NCI-H2227 (cell line): ENCODE data around the gene JCAD.
"Not testable (repeated sequence)": the region's sequence is repeated elsewhere in the genome, so short reads cannot be mapped to it uniquely, and the experiment has no call there.

Source experiments
- DNase-seq: peaks from one replicate; lab custom pipeline; 2025; ENCODE audit not compliant: unreplicated experiment; lab: John Stamatoyannopoulos, UW

Gene JCAD, protein sequence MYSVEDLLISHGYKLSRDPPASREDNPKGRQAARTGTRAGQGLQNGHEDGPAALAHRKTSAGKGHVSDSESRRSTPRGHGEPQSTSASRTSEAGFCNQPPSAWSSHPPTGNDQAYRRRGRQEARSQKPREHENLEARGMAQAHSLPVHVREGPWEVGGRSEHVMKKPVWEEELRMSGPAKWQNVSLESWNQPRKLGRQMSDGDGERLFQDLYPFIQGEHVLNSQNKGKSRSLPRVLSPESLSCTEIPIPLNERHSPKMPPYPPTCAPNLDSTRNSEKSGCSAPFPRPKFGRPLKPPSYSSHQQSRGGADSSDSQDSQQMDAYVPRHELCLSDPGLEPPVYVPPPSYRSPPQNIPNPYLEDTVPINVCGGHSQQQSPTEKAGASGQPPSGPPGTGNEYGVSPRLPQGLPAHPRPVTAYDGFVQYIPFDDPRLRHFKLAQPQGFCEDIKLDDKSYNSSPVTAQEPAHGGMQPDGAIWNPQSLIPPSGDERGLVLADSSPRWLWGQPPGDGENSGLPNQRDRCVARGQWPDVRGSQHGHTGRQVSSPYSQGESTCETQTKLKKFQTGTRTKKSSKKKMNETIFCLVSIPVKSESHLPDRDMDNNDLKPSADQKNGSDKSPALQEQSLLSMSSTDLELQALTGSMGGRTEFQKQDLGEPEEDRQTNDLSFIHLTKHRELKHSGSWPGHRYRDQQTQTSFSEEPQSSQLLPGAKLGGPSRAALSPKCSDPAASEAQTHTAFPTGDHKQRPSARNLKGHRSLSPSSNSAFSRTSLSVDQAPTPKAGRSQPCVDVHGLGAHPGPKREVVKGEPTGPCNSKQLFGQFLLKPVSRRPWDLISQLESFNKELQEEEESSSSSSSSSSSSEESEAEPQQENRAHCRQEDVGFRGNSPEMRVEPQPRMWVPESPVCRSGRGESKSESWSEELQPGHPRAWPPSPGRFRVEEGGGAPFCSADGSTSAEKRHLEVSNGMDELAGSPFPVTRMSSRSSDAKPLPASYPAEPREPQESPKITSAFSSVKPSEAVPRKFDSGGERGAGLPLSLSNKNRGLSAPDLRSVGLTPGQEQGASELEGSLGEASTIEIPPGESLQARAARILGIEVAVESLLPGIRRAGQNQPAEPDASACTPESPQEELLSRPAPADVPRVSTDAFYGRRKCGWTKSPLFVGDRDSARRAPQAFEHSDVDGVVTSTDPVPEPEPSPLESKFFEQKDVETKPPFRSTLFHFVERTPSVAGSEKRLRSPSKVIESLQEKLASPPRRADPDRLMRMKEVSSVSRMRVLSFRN (N-terminal part only)

DNA sequence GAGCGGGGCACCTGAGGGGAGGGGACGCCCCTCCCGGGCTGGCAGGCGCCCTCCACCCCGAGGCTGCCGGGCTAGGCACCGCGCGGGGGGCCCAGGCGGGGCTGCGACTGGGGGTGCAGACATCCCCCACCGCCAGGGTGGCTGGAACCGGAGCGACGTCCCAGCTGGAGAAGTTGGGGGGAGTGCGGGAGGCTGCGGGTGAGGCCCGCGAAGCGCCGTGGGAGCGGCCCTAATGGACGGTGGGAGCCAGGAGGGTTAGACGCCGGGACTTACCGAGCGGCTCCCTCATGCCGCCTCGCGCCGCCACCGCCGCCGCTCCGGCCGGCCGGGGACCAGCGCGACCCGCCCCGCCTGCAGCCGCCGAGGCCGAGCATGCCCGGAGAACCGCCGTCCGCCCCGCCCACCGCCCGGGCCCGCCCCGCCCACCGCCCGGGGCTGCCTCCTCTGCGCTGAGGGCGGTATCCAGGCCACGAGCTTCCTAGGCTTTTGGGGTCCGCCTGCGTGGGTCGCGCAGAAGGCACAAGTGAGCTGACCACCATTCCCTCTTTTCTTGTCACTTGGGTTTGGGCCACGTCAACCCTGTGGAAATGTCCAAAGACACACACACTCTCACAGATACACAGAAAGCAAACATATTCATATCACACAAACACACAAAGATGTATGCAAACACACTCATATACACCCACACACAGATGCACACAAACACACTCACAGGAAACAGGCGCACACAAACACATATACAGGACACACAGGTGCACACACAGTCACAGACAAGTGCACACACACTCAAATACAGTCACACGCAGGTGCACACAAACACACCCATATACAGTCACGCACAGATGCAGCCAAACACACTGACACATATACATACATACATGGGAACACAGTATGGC, at the start of gene JCAD:
Gene JCAD, minus strand, starts transcription at position 378 of the 899 bp plus-strand sequence. CDS start 11,774 bp downstream, outside the sequence.
- DNase-seq: peak; percentile 51

DNA sequence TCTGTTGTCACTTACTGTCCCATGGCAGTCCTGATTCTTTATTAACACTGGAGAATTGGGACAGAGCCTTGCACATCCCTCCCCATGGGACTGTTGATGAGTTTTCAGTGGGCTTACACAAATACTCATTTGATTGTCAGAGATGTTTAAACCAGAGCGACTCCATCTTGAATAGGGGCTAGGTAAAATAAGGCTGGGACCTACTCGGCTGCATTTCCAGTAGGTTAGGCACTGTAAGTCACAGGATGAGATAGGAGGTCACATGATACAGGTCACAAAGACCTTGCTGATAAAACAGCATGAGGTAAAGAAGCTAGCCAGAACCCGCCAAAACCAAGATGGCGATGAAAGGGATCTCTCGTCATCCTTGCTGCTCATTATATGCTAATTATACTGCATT, 47.6 kb upstream of the JCAD start:
- no peak for DNase-seq

DNA sequence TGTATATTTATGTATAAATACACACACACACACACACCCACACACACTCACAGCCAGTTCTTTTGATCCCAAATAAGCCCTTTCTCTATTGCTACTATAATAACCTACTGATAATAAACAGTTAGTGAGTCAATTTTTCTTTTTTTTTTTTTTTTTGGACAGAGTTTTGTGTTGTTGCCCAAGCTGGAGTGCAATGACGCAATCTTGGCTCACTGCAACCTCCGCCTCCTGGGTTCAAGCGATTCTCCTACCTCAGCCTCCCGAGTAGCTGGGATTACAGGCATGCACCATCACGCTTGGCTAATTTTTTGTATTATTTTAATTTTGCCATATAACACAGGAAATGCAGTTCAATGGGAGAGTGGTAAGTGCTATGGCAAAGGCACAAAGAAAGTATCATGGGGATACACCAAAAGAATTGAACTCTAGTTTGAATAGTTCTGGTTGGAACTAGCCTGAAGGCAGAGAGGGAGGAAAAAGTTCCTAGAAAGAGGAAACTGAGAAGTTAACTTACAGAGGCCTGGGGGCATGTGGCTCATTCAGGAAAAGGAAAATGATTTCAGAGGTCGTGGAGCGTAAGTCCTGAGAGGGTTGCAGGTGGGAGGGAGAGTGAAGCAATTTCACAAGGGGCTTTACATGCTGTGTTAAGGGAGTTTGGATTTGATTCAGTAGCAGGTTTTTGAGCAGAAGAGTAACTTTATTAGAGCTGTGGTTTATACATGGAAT, 44.4 kb upstream of the JCAD start:
- no peak for DNase-seq

DNA sequence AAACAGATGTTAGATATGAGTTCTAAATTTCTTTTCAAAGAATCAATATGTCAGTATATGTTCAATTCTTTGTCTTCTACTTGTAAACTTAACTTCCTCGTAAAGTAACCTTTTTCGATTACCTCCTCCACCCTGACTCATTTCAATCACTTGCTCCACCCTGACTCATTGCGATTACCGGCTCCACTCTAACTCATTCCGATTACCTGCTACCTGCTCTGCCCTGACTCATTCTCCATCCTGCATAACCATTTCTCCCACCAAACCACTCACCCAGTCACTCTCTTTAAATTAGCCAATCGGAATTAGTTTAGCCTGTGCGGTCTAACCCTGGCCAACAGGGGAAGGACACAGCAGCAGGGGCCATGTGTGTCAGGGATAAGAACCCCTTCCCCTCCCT, 40.3 kb upstream of the JCAD start:
- not testable (repeated sequence) for DNase-seq

DNA sequence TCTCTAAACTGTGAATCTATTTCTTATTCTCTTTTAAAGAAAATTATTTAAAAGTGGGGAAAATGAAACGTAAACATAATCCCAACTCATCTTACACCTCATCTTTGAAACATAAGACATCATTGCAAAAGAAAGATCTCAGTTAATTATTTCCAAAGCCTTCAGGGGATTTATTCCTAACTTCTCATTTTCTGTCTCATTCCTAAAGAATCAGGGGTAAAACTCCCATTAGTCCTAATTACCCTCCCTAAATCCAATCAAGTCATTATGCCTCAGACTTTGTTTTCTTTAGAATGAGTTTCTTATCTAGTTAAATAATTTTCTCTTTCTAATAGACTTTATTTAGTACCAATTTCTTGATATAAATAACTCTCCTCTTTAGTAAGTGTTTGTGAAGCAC, 39.7 kb upstream of the JCAD start:
- no peak for DNase-seq

DNA sequence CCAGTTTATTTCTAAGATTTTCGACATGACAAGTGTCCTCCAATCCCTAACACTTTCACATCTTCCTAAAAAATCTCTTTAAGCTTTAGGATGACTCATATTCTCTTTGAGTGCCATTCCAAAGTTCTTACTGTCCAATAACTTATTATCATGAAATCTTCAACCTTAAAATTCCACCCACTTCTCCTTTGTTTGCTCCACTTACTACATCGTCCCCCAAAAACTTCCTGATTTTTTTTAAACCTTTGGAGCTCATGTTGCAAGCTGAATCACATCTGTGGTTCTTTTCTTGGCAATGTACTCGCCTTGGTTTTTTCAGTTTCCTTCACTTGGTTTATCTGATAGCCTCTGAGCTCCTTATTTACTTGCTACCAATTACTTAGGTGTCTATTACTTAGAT, 39.2 kb upstream of the JCAD start:
- no peak for DNase-seq

DNA sequence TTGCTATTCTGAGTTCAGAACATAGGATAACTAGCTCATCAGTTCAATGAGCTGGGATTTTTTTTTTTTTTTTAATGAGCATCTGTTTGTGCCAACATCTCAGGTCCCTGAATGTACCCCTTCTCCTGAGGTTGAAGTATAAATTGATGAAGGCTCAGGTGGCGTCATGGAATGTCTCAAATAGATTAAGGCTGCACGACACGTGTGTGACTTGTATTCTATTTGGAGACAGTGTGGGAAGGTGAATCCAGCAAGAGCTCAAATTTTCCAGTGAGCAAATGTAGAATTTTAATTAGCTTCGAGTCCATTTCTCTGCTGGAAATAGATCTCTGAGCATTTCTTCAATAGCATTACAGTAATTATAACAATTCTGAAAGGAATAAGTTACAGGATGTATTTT, 37.2 kb upstream of the JCAD start:
- DNase-seq: no peak

DNA sequence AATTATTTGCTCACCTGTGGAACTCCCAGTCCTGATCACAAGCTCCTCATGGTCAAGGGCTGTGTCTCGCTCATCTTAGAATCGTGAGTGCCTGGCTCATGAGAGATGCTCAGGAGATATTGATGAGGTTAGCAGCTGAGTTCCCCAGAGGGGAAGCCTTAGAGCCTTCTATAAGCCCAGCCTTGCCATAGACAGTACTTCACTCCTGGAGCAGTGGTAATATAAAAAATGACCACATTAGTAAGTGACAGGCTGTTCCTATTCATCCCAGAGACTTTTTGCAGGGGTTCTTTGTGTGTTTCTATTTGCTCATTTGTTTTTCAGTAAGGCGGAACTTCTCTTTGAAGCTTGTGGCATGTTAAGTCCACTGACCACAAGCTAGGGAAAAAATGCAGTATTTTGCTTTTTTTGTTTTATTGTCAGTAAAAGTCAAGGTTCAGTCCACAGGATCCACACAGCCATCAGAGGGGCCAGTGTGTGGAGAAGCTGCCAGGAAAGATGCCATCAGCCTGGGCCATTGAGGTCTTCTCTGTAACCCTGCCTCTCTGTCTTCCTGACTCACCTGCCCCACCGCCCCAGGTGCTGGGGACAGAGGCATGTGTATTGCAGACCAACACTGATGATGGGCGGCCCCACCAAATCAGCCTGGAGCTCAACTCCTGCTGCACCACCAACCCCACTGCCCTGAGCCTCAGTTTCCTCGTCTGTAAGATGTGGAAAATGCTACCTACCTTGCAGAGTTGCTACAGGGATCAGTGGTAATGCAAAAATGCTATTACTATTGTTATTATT, 36.4 kb upstream of the JCAD start:
- no peak for DNase-seq

DNA sequence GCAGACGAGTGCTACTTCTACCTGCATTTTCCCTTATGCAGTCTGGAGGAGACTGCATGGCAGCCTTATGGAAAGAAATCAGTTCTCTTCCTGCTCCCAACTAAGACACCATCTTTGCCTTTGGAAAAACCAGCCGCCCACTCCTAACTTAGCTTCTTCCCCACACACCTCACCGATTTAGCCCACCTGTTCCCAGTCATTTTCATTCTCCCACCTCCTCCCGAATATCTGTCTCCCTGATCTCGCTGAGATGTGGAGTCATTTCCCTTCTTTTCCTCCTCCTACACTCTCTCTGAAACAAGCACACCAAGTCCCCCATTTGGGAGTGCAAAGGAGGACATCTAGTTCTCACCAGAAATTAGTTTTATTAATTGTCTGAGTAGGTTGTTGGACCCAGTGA, 35.2 kb upstream of the JCAD start:
- no peak for DNase-seq

DNA sequence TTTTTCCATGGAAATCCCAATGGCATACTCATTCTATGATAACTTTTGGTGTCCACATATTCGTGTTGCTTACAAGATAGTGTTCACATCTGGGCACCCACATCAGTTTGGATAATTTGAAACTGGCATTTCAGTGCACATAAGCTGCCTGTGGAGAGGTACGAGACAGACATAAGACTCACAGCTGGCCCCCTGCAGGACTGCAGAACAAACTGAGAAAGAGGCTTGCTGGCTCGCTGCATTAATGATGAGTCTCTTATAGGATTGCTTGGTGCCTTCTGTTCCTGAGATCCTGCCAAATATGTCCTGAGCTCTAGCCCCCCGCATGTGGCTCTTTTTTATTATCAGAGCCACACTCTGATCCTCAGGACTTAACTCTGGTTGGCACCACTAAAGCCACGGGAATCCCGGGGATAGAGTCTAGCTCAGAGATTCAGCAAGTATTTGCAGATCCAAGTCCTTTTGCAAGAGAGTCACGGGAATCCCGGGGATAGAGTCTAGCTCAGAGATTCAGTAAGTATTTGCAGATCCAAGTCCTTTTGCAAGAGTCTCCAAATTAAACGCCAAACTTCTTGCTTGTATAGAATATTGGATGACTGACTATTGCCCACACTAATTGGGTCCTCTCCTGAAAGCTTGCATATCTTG, 34.0 kb upstream of the JCAD start:
- no peak for DNase-seq

DNA sequence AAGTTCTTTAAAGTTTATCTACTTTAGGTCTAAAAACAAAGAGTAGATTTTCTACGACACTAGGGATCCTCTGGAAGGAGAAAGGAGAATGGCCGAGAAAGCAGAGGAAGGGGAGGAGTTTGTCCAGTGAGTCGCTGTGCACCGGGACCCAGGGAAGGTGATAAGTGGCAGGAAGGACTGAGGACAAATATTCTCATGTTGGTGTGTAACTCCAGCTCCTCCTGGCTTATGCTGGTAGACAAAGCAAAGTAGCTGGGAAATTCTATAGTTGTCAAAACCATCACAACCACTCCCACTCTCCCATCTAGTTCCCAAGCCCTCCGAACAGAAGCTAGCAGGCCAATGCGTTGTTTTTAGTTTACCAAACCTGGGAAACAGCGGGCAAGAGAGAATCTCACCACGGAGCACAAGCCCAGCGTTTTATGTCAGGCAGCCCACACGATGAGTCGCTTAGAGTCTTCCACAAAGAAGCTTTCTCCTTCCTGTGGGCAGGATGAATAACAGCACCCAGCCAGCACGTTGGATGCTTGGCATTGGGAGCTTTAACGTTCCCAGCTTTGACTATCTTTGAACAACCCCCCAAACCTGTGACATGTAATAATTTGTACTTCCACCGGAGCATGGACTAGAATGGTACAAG, 32.9 kb upstream of the JCAD start:
- DNase-seq: no peak

DNA sequence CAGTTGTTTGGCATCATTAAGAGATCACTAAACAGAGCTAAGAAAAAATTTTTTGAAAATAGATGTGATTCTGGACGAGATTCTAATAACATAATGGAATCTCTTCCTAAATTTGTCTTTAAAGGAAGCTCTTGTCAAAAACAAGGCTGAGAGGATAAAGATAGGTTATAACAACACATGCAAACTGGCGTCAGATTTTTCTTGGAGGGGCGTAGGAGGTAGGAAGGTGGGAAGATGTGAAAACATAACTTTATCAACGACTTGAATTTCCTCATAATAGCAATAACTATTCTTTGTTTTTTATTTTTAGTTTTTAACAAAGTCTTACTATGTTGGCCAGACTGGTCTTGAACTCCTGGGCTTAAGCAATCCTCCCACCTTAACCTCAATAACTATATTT, 31.8 kb upstream of the JCAD start:
- no peak for DNase-seq

DNA sequence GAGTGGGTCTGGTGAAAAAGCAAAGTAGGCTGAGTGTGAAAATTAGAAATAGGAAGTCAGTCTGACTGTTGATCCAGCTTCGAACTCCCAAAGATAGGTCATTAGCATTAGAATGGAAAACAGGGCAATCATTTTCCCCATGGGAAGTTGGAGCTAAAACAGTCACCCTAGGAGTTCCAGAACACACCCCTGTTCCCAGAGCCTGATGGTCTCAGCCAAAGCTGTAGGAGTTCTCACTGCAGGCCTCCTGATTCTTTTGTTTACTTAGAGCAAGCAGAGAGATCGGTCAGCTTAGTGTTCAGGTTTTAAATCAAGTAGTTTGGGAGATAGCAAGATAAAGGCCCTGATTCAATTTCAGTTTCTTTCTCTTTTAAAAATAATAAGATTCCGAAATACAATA, 28.8 kb upstream of the JCAD start:
- DNase-seq: no peak

DNA sequence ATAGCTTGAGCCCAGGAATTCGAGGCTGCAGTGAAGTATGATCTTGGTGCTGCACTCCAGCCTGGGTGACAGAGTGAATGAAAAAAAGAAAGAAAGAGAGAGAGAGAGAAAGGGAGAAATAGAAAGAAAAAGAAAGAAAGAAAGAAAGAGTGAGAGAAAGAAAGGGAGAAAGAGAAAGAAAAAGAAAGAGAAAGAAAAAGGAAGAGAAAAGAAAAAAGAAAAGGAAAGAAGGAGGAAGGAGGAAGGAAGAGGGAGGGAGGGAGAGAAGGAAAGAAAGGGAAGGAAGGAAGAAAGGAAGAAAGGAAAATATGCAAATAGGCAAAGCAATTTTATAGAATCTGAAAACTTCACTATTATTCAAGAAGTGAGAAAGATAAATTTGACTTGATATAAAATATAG, 24.5 kb upstream of the JCAD start:
- DNase-seq: no peak

DNA sequence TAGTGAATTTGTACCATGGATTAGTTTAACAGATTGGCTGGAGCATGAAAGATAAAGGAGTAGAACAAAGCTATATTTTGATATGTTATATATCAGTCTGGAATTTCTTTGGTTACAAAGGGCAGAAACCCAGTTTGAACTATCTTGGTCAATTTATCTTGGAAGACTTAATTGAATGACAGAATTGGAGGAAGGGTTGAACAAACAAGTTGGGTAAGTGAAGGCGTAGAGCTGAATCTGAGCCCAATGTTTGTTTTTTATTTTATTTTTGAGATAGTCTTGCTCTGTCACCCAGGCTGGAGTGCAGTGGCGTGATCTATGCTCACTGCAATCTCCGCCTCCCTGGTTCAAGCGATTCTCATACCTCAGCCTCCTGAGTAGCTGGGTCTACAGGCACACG, 21.8 kb upstream of the JCAD start:
- no peak for DNase-seq

DNA sequence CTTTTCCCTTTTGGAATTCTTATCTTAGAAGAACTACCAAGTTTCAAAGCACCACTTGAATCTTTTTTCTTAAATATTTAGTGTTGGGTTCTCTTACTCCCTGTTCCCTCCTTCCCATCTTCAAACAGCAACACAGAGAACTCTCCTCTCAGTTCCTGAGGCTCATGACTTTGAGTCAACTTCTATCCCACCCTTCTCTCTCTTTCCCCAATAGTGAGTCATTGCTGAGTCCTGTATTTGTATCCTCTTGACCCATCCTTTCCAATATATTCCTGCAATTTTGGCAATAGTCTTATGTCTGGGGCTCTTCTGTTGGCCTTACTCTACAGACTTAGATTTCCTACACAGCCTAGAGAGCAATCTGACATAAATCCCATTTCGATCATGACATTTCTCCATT, 20.8 kb upstream of the JCAD start:
- no peak for DNase-seq

DNA sequence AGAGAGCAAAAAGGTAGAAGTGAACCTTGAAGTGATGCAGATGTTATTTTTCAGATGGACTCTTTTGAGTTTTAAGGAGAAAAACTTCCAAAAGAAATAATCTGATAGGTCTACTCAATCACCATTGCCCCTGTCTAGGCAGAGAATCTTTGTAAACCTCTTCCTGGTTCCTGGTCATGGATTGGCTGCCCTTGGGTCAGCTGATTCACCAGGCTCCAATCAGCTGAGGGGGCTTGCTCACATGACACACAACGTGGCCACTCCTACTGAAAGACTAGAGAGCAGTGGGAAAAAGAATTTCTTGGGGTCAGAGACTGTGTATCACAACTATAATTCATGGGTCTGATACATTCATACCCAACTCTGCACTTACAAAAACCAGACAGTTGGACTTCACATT, 20.0 kb upstream of the JCAD start:
- no peak for DNase-seq

DNA sequence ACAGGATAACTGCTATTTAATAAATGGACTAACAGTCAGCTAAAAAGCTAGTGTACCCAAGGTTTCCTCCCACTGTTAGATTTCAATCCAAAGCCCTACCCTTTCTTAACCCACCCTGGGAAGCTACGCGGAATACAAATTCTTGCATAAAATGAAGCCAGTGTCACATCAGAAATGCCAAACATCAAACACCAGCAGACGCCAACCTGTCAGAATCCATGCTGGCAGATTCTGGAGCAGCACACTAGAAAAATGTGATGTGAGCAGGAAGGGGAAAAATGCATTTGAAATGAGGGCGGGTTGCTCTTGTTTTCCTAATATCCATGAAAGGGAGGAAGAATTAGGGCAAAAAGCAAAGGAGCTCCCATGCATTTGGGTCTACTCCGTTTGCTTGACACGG, 16.1 kb upstream of the JCAD start:
- DNase-seq: no peak
